ENCODE measurements around the gene PTPRG. TPM values are rescaled to one million over a fixed set of nuclear protein-coding genes. Genes with fewer than 3 reads are reported as not detected.

Gene PTPRG
- total RNA-seq, 1 experiment from 2014 or later, result 69.3 TPM

GRCh38 chr3:61890586-61890985, 329.2 kb downstream of the PTPRG start:
- Histone ChIP-seq H3K9ac (ENCODE audit: extremely low read depth, insufficient read length, low read length) (no peak overlapping the region), H3K4me2 (ENCODE audit: insufficient read depth, insufficient read length, low read length) (no peak overlapping the region), H3K23ac (ENCODE audit: insufficient read length, low read depth, low read length) (no peak overlapping the region), H3K18ac (ENCODE audit: insufficient read length, low read depth, low read length) (no peak overlapping the region), H2AK5ac (ENCODE audit: insufficient read length, low read length) (no peak overlapping the region), H4K20me1 (ENCODE audit: control insufficient read depth, insufficient read depth, insufficient read length) (no peaks in the 10 kb centered on the region), H2BK120ac (ENCODE audit: low read depth, low read length, poor library complexity, severe bottlenecking) (no peak overlapping the region), H3K79me1 (ENCODE audit: insufficient read depth, low read depth, low read length, poor library complexity, severe bottlenecking) (peaks cover 5% of the 10 kb centered on the region), H3K4me1 (ENCODE audit: insufficient read depth, low read length) (peaks cover 4% of the 10 kb centered on the region; the same call in 1 of the 2 replicates), H3T11ph (ENCODE audit: low read length) (no peak overlapping the region), H4K5ac (ENCODE audit: insufficient read length, low read depth, low read length) (no peak overlapping the region), H3K27me3 (ENCODE audit: insufficient read depth, low read length) (no peaks in the 10 kb centered on the region), H3K4ac (ENCODE audit: low read depth, low read length) (no peak overlapping the region), H3K23me2 (ENCODE audit: insufficient read length, low read depth, low read length, poor library complexity, severe bottlenecking) (no peaks in the 10 kb centered on the region), H3K9me3 (ENCODE audit: control insufficient read depth, low read depth, low read length) (no peaks in the 10 kb centered on the region), H3K14ac (ENCODE audit: insufficient read depth, low read length) (no peak overlapping the region), H3K79me2 (ENCODE audit: insufficient read depth, low read length) (peaks cover 12% of the 10 kb centered on the region; the same call in 1 of the 2 replicates), H2BK12ac (ENCODE audit: insufficient read length, low read depth, low read length) (no peak overlapping the region), H2AFZ (ENCODE audit: low read length) (no peak overlapping the region), H4K8ac (replicated peaks; ENCODE audit: insufficient read length, low read depth, low read length) (no peak overlapping the region), H3K56ac (ENCODE audit: insufficient read length, low read depth, low read length) (no peak overlapping the region), H2BK15ac (ENCODE audit: low read depth, low read length) (no peak overlapping the region), H4K91ac (ENCODE audit: insufficient read length, low read depth, low read length) (no peak overlapping the region), H3K27ac (ENCODE audit: insufficient read length, low read depth, low read length) (no peak overlapping the region), H2BK5ac (ENCODE audit: insufficient read length, low read length) (no peak overlapping the region), H2BK20ac (ENCODE audit: low read depth, low read length, poor library complexity, severe bottlenecking) (no peak overlapping the region)
- Mint-ChIP-seq H3K9me3 (no peaks in the 10 kb centered on the region; a peak in 1 of 5 replicates), H3K4me1 (peaks cover 70 to 78% of the 10 kb centered on the region in 2 experiments), H3K27me3 (ENCODE audit: low read depth) (no peaks in the 10 kb centered on the region), H3K27ac (peak overlapping the region in 1 of 3 experiments; percentile 94; a peak in 2 of 7 replicates), H3K36me3 (ENCODE audit: insufficient read depth in 1 of 3, low read depth in 3 of 3) (peaks cover 0 to under 1% (median 0%) of the 10 kb centered on the region in 3 experiments; a peak in 1 of 7 replicates), H3K4me3 (no peak overlapping the region)
- no peak for TF ChIP-seq CTCF (conservative IDR thresholded peaks at IDR 0.05)
- WGBS (ENCODE audit: extremely low coverage, insufficient read length, low lambda C conversion rate), result no CpG with 5 or more reads among the region's 2 CpGs
- no peak for DNase-seq
